ENCODE data around the gene GP1BA. TPM values are rescaled to one million over a fixed set of nuclear protein-coding genes. Genes with fewer than 3 reads are reported as not detected.
"Not testable (repeated sequence)": the region's sequence is repeated elsewhere in the genome, so short reads cannot be mapped to it uniquely, and the experiment has no call there.

GP1BA gene
- total and polyA plus RNA-seq, 2 donors (not counting 3 experiments of a cell fraction or from before 2014, with no cell fraction given), result not detected

DNA sequence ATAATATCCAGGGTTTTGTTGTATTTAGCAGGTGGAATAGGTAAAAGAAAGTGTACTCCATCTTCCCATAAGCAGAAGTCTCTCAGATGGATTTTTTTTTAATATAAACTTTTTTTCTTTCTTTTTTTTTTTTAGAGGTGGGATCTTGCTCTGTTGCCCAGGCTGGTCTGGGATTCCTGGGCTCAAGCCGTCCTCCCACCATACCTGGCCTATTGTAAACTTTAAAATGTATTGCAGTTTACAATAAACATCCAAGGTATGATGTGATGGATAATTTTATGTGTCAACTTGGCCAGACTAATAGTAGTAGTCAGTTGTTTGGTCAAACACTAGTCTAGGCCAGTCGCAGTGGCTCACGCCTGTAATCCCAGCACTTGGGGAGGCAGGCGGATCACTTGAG is 10.8 kb upstream of the GP1BA start:
- Histone ChIP-seq H2AFZ (ENCODE audit: low read depth, low read length) (no peak overlapping the region), H3K9ac (replicated peaks; ENCODE audit: extremely low read depth, insufficient read depth, low read length) (no peak overlapping the region), H3K4me1 (ENCODE audit: control insufficient read depth, extremely low read depth, insufficient read depth, low read length) (no peaks in the 10 kb centered on the region), H3K4me3 (replicated peaks in 1 of 3; ENCODE audit: insufficient read depth in 1 of 3, low read depth in 1 of 3, low read length in 3 of 3) (no peak overlapping the region), H3K9me3 (replicated peaks; ENCODE audit: control insufficient read depth, insufficient read depth, low read length) (no peaks in the 10 kb centered on the region), H4K20me1 (replicated peaks; ENCODE audit: control insufficient read depth, extremely low read depth, insufficient read depth, low read length) (no peaks in the 10 kb centered on the region), H3K9me1 (replicated peaks; ENCODE audit: control insufficient read depth, extremely low read depth, insufficient read depth, low read length) (no peaks in the 10 kb centered on the region), H3K79me2 (ENCODE audit: control insufficient read depth, insufficient read depth, low read length) (no peaks in the 10 kb centered on the region), H3K36me3 (ENCODE audit: control insufficient read depth in 2 of 2, extremely low read depth in 1 of 2, insufficient read depth in 2 of 2, low read length in 2 of 2) (no peaks in the 10 kb centered on the region), H3K27me3 (ENCODE audit: control insufficient read depth in 2 of 2, insufficient read depth in 2 of 2, low read length in 2 of 2) (no peaks in the 10 kb centered on the region), H3K4me2 (ENCODE audit: insufficient read depth, low read length) (no peak overlapping the region), H3K27ac (ENCODE audit: insufficient read depth, low read depth, low read length) (no peak overlapping the region)
- dilution Hi-C loops (cut with MboI; ENCODE audit: extremely low pct_ligation_motif_present, low sequenced_read_pairs) (no loop called here), intact Hi-C loops (cut with micrococcal nuclease) (no loop called here)
- DNase-seq (ENCODE audit: low read depth, low spot score), result no peak
- FAIRE-seq, result no peak
- ChIA-PET CTCF (interaction anchor here (4.3 kb wide), 1 partner anchor 12 kb away, joined by 24 read pairs; no protein-coding TSS in a partner anchor), POLR2A (no interaction called here)
- no peak for TF ChIP-seq POLR2A (IDR thresholded peaks at IDR 0.05; ENCODE audit: low read depth, low read length)
- no peak for TF ChIP-seq MAX (IDR thresholded peaks at IDR 0.05; ENCODE audit: insufficient read depth, insufficient read length)
- BruUV-seq (replicated peaks), result no TSS peak

DNA sequence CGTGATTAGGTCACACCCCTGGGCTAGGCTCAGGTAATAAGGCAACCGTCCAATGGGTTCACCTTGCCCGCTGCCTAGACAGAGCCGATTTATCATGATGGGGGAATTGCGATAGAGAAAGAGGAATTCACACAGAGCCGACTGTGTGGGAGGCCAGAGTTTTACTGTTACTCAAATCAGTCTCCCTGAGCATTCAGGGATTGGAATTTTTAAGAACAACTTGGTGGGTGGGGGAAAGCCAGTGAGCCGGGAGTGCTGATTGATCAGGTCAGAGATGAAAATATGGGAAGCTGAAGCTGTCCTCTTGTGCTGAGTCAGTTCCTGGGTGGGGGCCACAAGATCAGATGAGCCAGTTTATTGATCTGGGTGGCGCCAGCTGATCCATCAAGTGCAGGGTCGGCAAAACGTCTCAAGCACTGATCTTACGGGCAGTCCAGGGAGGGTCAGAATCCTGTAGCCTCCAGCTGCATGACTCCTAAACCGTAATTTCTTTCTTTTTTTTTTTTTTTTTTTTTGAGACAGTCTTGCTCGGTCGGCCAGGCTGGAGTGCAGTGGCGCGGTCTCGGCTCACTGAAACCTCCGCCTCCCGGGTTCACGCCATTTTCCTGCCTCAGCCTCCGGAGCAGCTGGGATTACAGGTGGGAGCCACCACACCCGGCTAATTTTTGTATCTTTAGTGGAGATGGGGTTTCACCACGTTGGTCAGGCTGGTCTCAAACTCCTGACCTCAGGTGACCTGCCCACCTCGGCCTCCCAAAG is 5.3 kb upstream of the GP1BA start:
- H3K27me3 ChIP-seq (ENCODE audit: control insufficient read depth in 2 of 2, insufficient read depth in 2 of 2, low read length in 2 of 2); H3K4me3 ChIP-seq (replicated peaks in 1 of 3; ENCODE audit: insufficient read depth in 1 of 3, low read depth in 1 of 3, low read length in 3 of 3); H3K9ac ChIP-seq (replicated peaks; ENCODE audit: extremely low read depth, insufficient read depth, low read length); H3K4me2 ChIP-seq (ENCODE audit: insufficient read depth, low read length); H3K4me1 ChIP-seq (ENCODE audit: control insufficient read depth, extremely low read depth, insufficient read depth, low read length); H3K9me1 ChIP-seq (replicated peaks; ENCODE audit: control insufficient read depth, extremely low read depth, insufficient read depth, low read length); dilution Hi-C loops (cut with MboI; ENCODE audit: extremely low pct_ligation_motif_present, low sequenced_read_pairs); FAIRE-seq; H3K36me3 ChIP-seq (ENCODE audit: control insufficient read depth in 2 of 2, extremely low read depth in 1 of 2, insufficient read depth in 2 of 2, low read length in 2 of 2); DNase-seq (ENCODE audit: low read depth, low spot score); H2AFZ ChIP-seq (ENCODE audit: low read depth, low read length); BruUV-seq (replicated peaks); H3K79me2 ChIP-seq (ENCODE audit: control insufficient read depth, insufficient read depth, low read length); H3K9me3 ChIP-seq (replicated peaks; ENCODE audit: control insufficient read depth, insufficient read depth, low read length); intact Hi-C loops (cut with micrococcal nuclease); H4K20me1 ChIP-seq (replicated peaks; ENCODE audit: control insufficient read depth, extremely low read depth, insufficient read depth, low read length); H3K27ac ChIP-seq (ENCODE audit: insufficient read depth, low read depth, low read length); POLR2A ChIA-PET: not testable (repeated sequence)
- CTCF ChIA-PET, result interaction anchor here (1.1 kb wide), 1 partner anchor 18 kb away, joined by 4 read pairs; no protein-coding TSS in a partner anchor
